Measurements from ENCODE around the gene EFNA3. TPM values are rescaled to one million over a fixed set of nuclear protein-coding genes. Genes with fewer than 3 reads are reported as not detected.
A peak's percentile ranks its signal among the peaks of the same experiment; 100 is the strongest.

The EFNA3 gene
- total RNA-seq, 6 experiments from 2014 or later = 0.25 to 0.87 (median 0.55) TPM

DNA sequence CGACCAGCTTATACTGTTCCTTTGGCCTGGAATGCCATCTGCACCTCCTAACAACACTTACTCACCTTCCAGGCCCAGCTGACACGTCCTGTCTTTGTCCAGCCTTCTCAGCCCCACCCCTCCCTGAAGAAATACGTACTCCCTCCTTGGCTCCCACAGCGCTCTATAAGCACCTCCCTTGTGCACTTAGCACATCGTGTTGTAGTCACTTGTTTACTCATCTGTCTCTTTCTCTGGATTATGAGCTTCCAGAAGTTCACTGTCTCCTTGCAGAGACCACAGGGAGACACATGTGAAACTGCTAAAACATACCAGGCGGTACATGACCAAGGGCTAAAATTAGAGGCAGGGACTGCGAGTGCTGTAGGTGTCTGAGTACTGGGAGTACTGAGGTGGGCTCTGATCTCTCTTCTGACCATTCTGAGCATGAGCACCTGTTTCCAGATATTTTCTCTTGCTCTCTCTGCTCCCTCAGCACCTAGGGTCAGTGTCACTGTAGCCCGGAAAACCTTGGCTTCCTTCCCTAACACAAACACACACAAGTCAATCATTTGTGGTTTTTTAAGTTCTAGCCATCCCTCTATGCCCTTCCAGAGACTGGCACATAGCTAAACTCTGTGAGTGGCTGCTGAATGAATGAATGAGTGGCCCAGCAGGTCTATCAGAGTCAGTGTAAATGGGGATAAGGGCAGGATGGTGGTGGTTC, 39.9 kb upstream of the EFNA3 start:
- Mint-ChIP-seq H3K4me1 (ENCODE audit: low read depth) (peaks cover 8% of the 10 kb centered on the region), H3K4me3 (no peak overlapping the region), H3K36me3 (ENCODE audit: low read depth) (no peaks in the 10 kb centered on the region), H3K27me3 (ENCODE audit: insufficient read depth) (peaks cover 49% of the 10 kb centered on the region), H3K27ac (no peak overlapping the region), H3K9me3 (no peaks in the 10 kb centered on the region)
- TF ChIP-seq, protein P1, sequence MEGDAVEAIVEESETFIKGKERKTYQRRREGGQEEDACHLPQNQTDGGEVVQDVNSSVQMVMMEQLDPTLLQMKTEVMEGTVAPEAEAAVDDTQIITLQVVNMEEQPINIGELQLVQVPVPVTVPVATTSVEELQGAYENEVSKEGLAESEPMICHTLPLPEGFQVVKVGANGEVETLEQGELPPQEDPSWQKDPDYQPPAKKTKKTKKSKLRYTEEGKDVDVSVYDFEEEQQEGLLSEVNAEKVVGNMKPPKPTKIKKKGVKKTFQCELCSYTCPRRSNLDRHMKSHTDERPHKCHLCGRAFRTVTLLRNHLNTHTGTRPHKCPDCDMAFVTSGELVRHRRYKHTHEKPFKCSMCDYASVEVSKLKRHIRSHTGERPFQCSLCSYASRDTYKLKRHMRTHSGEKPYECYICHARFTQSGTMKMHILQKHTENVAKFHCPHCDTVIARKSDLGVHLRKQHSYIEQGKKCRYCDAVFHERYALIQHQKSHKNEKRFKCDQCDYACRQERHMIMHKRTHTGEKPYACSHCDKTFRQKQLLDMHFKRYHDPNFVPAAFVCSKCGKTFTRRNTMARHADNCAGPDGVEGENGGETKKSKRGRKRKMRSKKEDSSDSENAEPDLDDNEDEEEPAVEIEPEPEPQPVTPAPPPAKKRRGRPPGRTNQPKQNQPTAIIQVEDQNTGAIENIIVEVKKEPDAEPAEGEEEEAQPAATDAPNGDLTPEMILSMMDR (IDR thresholded peaks at IDR 0.05) = no peak
- peak; percentile 16 for DNase-seq

DNA sequence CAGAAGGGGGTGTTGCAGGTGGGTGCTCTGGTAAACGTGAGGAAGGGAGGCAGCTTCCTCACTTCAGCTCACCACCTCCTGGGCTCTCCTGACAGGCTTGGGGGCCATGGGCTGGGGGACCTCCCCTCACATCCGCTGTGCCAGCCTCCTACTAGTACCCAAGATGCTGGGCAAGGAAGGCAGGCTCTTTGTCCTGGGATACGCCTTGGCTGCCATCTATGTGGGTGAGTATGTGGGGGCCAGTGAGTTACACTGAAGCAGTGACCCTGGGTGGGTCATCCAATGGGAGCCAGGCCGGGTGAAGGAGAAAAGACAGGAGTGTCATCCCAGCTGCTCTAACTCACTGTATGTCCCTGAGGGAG, 39.3 kb upstream of the EFNA3 start:
- Mint-ChIP-seq H3K9me3 (no peaks in the 10 kb centered on the region), H3K27ac (no peak overlapping the region), H3K4me1 (ENCODE audit: low read depth) (peaks cover 9% of the 10 kb centered on the region), H3K4me3 (no peak overlapping the region), H3K36me3 (ENCODE audit: low read depth) (no peaks in the 10 kb centered on the region), H3K27me3 (ENCODE audit: insufficient read depth) (peaks cover 43% of the 10 kb centered on the region)
- TF ChIP-seq, protein P1 (IDR thresholded peaks at IDR 0.05) = no peak
- no peak for DNase-seq

DNA sequence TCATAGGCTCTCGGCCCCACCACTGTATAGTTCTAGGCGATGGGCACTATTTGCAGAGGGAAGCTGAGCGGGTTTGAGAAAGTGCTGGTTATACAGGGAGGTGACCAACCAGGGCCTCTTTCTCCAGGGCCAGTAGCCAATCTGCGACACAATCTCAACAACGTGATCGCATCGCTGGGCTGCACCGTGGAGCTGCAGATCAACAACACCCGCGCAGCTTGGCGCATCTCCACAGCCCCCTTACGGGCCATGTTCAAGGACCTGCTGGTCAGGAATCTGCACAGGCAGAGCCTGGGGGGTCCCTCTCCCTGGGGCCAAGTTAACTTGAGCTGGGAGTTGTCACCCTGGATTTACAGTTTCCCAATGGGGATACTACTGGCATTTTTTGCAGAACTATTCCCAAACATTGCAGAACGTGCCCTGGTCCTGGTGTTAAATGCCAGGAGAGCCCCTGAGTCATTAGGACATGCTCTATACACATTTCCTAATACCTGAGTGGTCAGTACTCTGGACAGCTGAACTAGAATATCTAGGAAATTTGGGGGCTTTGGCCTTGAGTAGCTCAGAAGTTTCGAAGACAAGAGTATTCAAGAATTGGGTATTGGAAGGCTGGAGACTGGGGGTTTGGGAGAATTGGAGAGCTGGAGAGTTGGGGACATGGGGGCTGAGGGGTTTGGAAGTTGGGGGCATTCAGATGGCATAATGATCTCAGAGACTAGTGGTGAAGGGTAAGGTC, 38.1 kb upstream of the EFNA3 start:
- H3K36me3 Mint-ChIP-seq (ENCODE audit: low read depth) = no peaks in the 10 kb centered on the region
- TF ChIP-seq, protein P1 (IDR thresholded peaks at IDR 0.05) = no peak

DNA sequence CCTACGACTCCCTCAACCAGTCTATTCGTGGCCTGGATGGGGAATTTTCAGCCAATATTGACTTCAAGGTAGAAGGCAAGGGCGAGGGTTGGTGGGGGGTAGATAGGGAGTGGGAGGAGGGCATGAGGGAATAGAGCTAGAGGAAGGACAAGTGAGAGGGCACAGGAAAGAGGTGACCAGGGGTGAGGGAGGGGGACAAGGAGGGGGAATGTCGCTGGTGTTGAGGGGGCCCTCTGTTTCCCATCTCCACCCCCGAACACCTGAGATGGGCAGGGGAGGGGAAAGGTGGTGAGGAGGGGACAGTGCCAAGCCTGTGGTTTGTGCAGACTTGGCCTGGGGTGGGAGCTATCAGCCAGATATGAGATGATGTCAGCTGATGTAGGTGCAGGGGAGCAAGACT, 35.8 kb upstream of the EFNA3 start:
- Mint-ChIP-seq H3K4me3 (no peak overlapping the region), H3K27ac (no peak overlapping the region), H3K27me3 (ENCODE audit: insufficient read depth) (peaks cover 16% of the 10 kb centered on the region), H3K4me1 (ENCODE audit: low read depth) (peaks cover 27% of the 10 kb centered on the region), H3K9me3 (no peaks in the 10 kb centered on the region), H3K36me3 (ENCODE audit: low read depth) (no peaks in the 10 kb centered on the region)
- DNase-seq = no peak
- TF ChIP-seq, protein P1 (IDR thresholded peaks at IDR 0.05) = no peak

More for the DNA sequence above, 38.1 kb upstream of the EFNA3 start:
- no peak overlapping the region for H3K4me3 Mint-ChIP-seq
- H3K27ac Mint-ChIP-seq = no peak overlapping the region
- no peak for DNase-seq
- H3K9me3 Mint-ChIP-seq = no peaks in the 10 kb centered on the region
- H3K4me1 Mint-ChIP-seq (ENCODE audit: low read depth) = peaks cover 22% of the 10 kb centered on the region
- H3K27me3 Mint-ChIP-seq (ENCODE audit: insufficient read depth) = peaks cover 32% of the 10 kb centered on the region

DNA sequence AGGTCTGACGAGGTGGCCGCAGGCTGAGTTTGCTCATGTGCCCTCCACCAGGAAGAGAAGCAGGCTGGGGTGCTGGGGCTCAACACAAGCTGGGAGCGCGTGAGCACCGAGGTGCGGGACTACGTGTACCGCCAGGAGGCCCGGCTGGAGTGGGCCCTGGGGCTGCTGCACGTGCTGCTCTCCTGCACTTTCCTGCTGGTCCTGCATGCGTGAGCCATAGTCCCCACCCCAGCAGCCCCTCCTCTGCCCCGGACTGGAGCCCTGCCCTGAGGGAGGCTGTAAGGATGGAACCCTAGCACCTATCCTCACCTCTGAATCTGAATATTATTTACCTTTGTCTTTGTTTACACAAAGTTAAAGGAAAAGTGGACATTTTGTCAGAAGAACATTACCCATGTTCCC, 35.3 kb upstream of the EFNA3 start:
- Mint-ChIP-seq H3K4me1 (ENCODE audit: low read depth) (peaks cover 26% of the 10 kb centered on the region), H3K36me3 (ENCODE audit: low read depth) (no peaks in the 10 kb centered on the region), H3K27me3 (ENCODE audit: insufficient read depth) (peaks cover 10% of the 10 kb centered on the region; the same call in 1 of the 2 replicates), H3K27ac (no peak overlapping the region), H3K9me3 (no peaks in the 10 kb centered on the region), H3K4me3 (no peak overlapping the region)
- TF ChIP-seq, protein P1 (IDR thresholded peaks at IDR 0.05) = no peak
- DNase-seq = no peak
